GM19452 (cell line): Measurements from ENCODE around the gene LDHA.
A peak's percentile ranks its signal among the peaks of the same experiment; 100 is the strongest.
"Not testable (repeated sequence)": the region's sequence is repeated elsewhere in the genome, so short reads cannot be mapped to it uniquely, and the experiment has no call there.

Experiments
- ATAC-seq: cut with Tn5 transposase; IDR thresholded peaks from one replicate; pipeline ENCODE4 v1.9.1; 2021; ENCODE audit not compliant: unreplicated experiment

LDHA gene

DNA sequence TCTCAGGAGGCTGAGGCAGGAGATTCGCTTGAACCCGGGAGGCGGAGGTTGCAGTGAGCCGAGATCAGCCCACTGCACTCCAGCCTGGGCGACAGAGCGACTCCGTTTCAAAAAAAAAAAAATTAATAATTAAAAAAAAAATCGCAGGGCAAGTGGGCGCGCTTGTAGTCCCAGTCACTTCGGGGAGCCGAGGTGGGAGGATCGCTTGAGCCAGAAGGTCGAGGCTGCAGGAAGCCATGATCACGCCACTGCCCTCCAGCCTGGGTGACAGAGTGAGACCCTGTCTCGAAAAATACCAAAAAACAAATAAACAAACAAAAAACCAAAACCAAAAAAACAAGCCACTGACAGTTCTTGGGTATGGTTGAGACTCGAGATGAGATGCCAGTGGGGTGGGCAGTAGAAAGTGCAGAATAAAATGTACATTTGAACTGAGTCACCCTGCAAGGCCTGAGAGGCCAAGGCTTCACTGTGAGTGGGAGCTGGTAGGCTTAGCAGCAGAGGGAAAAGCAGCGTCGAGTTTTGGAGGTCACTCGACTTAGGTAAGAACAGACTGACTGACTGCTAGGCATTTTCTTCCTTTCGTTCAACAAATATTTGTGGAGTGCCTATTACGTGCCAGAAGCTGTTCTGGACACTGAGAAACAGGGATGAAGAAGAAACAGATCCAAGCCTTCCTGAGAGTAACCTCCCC, 635 bp upstream of the LDHA start:
- no peak for ATAC-seq

DNA sequence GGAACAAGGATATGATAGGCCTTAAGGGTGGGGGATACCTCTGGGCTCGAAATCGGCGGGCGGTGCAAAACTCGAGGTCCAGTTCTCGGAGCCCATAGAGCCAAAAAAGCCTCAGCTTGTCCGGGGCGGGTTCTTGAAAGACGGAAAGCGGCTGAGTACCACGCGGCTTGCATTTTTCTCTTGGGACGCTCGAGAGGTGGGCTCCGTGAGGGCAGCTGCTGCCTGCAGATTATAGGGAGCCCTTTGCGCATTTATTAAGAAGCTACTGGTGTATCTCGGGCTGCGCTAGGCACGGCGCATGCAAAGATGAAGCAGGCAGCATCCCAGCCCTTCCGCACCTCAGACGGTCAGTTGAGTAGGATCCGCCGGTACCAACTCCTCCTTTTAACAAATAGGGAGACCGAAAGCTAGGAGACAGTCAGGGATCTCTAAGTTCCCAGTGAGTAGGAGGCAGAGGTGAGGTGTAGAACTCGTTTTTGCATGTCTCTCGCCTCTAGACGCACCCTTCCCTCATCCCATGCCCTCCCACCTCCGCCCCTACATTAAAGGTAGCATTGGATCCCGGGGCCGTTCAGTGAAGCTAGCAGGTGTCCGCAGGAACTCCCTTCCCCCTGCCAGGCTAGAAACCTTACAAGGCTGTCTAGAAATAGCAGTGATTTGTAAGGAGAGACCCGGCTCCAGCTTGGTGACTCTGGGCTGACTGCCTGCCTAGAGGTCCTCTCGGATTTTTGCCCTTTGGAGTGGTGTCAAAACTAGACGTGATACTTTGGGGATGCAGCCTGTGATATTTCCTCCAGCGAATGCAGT, 768 bp downstream of the LDHA start:
- ATAC-seq = no peak

DNA sequence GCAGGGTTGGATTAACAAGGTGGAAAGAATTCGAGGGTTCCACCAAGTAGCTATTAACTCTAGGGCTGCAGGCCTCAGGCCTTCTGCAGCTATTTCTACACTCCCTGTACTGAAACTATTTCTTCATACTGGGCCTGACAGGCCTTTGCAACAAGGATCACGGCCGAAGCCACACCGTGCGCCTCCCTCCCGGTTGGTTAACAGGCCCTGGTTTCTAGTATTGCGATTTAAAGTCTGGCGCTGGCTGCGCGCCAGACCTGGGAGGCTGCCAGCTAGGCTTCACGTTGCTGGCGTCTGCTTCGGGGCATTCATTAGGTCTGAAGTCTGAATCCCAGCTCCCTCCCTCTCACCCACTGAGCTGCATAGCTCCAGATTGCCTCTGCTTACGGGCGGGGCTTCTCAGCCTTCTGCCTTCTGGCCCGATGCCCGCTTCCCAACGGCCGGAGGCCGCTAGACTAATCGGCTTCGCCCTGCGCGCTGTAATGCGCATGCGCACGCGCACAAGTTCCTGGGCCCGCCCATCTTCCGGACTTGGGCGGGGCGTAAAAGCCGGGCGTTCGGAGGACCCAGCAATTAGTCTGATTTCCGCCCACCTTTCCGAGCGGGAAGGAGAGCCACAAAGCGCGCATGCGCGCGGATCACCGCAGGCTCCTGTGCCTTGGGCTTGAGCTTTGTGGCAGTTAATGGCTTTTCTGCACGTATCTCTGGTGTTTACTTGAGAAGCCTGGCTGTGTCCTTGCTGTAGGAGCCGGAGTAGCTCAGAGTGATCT, 1.6 kb downstream of the LDHA start:
- peak; percentile 73 for ATAC-seq

DNA sequence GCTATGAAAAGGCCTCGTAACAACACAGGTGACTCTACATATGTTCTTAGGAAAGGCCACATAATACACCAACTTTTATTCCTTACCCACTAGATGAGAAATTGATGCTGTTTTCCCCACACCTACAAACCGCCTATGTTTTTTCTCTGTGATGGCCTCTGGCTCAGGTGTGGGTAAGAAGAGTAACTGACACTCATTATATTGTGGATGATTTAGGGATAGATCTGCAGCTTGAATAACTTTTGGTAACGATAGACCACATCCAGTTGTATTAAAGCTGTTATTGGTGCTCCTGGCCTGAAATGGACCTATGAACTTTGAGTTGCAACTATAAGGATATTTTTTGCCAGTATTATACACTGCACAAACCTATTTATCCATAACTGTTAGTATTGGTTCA, 3.6 kb downstream of the LDHA start:
- ATAC-seq = no peak

DNA sequence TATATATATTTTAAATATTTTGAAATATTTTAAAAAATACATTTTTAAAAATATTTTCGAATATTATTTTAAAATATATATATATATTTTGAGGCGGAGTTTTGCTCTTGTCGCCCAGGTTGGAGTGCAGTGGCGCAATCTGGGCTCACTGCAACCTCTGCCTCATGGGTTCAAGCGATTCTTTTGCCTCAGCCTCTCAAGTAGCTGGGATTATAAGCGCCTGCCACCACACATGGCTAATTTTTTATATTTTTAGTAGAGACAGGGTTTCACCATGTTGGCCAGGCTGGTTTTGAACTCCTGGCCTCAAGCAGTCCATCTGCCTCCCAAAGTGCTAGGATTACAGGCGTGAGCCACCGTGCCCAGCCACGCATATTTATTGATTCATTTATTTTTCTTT, 6.7 kb downstream of the LDHA start:
- ATAC-seq = not testable (repeated sequence)

DNA sequence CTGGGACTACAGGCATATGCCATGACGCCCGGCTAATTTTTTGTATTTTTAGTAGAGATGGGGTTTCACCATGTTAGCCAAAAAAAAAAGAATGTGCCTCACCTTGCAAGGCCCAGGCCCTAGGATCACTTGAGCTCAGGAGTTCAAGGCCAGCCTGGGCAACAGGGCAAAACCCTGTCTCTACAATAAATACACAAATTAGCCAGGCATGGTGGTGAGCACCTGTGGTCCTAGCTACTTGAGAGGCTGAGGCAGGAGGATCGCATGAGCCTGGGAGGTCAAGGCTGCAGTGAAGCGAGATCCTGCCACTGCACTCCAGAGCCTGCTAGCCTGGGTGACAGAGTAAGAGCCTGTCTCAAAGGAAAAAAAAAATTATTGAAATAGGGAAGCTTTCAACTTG, 9.7 kb downstream of the LDHA start:
- no peak for ATAC-seq

DNA sequence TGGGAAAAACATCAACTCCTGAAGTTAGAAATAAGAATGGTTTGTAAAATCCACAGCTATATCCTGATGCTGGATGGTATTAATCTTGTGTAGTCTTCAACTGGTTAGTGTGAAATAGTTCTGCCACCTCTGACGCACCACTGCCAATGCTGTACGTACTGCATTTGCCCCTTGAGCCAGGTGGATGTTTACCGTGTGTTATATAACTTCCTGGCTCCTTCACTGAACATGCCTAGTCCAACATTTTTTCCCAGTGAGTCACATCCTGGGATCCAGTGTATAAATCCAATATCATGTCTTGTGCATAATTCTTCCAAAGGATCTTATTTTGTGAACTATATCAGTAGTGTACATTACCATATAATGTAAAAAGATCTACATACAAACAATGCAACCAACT, 13.0 kb downstream of the LDHA start:
- not testable (repeated sequence) for ATAC-seq

DNA sequence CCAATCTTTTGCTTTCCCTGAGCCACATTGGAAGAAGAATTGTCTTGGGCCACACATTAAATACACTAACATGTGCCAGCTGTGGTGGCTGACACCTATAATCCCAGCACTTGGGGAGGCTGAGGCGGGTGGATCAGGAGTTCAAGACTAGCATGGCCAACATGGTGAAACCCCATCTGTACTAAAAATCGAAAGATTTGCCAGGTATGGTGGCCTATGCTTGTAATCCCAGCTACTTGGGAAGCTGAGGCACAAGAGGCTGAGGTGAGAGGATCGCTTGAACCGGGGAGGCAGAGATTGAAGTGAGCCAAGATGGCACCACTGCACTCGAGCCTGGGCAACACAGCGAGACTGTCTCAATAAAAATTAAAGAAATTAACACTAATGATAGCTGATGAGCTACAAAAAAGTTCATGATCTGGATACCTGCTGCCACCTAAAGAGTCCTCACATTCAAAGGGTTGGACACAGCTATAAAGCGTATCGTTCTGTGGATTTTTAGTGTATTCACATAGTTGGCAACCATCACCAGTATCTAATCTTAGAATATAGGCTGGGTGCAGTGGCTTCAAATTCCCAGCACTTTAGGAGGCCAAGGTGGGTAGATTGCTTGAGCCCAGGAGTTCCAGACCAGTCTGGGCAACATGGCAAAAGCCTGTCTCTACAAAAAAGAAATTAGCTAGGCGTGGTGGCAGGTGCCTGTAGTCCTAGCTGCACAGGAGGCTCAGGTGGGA, 14.4 kb downstream of the LDHA start:
- no peak for ATAC-seq

DNA sequence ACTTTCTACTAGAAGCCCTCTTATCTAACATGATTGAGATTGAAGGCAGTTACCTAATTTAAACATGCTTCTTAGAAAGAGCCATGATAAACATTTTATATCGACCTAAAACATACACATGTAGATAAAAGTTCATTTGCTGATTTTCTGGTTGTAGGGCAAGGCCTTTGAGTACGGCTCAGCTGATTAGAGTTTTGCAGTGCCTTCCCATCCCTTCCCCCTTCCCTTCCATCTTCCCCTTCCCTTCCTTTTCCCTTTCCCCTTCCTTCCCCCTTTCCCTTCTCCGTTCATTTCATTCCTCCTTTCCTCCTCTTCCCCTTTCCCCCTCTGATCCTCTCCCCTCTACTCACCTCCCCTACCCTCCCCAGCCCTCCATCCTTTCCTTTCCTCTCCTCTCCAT, 22.1 kb downstream of the LDHA start:
- no peak for ATAC-seq

DNA sequence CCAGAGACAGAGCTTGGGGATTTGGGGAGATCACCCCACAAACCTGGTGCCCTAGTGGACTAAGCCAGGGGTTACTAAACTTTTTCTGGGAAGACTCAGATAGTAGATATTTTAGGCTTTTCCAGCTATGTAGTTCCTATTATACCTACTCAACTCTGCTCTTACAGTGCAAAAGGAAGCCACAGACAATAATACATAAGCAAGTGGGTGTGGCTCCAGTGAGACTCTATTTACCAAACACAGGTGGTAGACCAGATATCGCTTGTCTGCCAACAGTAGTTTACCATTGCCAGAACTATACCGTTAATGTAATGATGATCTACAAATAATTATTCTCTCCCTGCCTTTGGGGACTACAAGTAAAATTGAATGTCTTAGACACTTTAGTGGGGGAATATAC, 24.7 kb downstream of the LDHA start:
- ATAC-seq = no peak

DNA sequence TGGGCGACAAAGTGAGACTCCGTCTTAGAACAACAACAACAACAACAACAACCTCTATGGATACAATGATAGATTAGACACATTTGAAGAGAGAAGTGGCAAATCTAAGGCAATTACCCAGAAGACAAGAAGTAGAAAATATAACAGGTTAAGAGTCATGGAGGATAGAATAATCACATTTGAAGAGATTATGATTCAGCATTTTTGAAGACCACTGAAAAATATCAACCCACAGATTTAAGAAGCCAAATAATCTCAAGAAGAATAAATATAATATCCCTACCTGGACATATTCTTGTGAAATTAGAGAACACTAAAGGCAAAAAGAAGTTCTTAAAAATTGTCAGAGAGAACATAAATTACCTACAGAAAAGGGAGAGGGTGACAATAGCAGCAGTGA, 25.7 kb downstream of the LDHA start:
- no peak for ATAC-seq

DNA sequence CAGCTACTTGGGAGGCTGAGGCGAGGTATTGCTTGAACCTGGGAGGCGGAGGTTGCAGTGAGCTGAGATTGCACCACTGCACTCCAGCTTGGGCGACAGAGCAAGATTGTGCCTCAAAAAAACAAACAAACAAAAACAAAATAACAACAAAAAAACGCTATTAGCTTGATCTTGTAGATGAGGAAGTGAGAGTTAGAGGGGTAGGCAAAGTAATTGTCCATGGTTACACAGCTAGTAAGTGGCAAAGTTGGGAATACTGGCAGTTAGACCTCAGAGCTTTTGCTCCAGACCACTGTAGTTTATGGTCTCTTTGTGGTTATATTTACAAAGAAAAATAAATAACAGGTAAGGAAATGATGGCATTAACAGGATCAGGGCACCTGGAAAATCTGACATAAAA, 32.9 kb downstream of the LDHA start:
- ATAC-seq = no peak

DNA sequence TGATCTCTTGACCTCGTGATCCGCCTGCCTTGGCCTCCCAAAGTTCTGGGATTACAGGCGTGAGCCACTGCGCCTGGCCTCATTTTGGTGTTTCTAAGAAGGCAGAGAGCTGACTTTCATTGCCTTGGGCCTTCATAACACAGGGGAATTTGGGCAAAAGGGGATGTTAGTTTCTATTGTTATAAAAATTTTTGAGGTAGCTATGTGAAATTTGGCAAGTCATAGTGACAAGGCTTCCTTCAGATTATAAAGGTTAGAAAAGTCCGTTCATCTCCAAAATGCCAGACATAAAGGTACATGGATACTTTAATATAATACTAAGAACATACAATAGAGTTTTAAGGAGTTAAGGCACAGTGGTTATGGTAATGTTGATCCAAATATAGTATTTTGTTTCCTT, 35.0 kb downstream of the LDHA start:
- ATAC-seq = no peak

DNA sequence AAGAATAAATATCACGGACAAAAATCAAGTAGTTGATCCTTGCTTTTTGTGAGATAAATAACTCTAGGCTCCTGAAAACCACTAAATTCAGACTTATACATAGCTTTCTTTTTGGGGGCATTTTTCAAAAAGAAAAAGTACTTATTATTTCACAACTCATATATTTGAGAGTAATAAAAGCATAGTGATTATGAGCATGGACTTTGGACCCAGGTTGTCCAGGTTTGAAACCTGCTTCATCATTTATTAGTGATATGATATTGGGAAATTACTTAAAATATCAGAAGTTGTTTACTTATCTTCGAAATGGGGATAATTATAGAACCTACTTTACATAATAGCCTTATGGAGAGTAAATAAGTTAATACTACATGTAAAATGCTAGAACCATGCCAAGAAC, 44.3 kb downstream of the LDHA start:
- ATAC-seq = no peak

DNA sequence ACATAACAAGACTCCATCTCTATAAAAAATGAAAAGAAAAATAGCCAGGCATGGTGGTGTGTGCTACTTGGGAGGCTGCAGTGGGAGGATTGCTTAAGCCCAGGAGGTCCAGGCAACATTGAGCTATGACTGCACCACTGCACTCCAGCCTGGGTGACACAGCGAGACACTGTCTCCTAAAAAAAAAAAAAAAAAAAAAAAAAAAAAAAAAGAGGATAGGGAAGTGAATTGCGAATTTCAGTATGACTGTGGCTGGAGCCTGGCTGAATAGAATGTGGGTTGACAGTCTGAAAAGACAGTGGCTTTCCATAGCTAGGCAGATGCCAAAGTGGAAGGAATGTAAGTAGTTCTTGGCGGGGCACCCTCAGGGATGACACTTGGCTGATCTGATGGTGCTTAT, 54.9 kb downstream of the LDHA start:
- no peak for ATAC-seq

DNA sequence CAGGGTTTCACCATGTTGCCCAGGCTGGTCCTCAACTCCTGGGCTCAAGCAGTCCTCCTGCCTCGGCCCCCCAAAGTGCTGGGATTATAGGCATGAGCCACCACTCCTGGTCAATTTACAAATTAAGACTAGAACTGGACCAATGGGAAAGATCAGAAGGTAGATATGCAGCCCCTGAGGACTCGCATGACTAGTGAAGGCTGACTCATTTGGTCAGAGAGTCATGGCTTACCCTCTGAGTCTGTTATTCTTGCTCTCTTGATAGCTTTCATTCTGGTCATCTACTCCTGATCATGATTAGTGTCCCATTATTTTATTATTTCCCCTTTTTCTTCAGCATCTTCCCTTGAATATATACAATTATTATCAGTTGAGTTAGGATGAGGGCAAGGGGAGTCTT, 58.6 kb downstream of the LDHA start:
- no peak for ATAC-seq

DNA sequence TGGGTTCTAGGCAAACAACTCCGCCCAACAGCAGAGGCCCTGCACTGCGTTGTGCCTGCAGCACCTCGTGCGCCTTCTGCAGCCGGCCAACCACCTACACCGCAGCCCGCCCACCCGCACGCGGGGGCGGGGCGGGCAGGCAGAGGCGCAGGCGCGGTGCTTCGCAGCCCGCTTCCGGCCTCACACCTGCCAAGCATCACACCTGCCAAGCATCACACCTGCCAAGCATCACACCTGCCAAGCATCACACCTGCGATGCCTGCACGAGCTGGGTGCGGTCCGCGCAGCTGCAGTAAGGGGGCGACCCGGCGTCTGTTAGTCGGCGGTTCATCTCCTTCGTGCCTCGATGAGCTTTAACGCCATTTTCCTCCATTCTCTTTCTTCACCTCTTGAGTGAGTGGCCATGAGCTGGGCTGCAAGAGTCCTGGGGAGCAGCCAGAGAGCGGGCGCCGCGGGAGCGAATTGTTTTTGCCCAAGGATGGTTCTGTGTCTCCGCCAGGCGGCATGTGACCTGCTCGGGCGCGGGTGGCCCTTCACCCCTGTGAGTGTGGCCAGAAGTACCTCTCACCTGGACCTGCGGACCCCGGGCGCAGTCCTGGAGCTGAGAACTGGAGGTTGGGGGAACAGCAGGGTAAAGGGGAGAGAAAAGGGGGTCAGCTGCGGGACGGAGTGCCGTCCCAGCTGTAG, 61.5 kb downstream of the LDHA start, which contains the start of gene LDHAL6A:
Gene LDHAL6A (plus strand): TSS at position 171 of the 687 bp plus-strand sequence. CDS start 825 bp downstream, outside the sequence.
- no peak for ATAC-seq

DNA sequence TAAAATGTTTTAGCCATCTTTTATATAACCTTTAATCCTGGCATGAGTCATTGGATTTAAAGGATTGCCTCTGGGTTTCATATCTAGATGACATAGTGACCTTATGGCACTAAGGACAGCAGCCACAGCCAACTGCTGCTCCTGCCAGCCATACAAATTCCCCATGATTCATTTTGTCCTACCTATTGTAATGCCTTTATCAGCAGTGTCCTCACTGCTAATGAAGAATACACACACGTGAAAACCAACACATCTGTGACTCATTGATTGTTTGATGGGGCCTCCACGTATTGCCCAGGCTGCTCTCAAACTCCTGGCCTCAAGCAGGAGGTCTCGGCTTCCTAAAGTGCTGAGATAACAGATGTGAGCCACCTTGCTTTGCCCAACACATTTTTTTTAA, 63.1 kb downstream of the LDHA start:
- no peak for ATAC-seq
